GM11168 (cell line): ENCODE data around the gene DST.
"Not testable (repeated sequence)": the region's sequence is repeated elsewhere in the genome, so short reads cannot be mapped to it uniquely, and the experiment has no call there.

Experiments used
- in situ Hi-C: fragments of 300-500 bp; cut with MboI; formaldehyde crosslinking; loops from one replicate; pipeline ENCODE4 v1.12.0; 2022; ENCODE audit warnings: low sequenced_read_pairs; ENCODE audit not compliant: unreplicated experiment

The DST gene

DNA sequence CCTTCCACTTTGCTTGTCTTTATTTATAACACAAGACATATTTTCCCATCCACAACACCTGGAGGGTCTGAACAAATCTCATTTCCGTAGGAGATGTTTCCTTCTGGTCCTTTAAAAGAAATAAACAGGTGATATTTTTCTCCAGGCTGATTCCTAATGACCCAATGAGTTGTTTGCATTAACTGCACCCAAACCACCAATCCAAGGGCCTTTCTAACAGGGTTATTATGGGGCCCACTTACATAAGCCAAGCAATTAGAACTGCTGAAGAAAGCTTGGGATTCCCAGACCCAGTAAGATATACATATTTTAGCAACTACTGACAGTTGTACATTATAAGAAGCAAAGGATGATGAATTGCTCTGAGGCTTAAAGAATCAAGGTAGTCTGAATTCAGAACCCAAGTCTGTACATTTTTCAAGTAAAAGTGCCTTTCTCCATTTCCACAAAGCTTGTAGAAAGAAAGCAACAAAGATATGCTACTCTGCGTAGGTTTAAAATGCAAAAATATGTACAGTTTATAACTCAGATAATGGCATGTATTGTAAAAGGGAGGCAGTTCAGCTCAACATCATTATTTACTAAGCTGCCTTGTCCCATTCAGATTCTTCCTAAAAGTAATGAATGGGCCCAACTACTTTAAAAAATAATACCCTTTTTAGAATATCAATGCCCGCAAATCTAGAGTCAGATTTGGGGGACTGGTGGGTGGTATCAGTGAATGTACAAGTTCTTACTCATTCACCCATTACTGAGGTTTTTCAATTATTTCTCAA, 120.0 kb downstream of the DST start:
- in situ Hi-C loops, result no loop called here

DNA sequence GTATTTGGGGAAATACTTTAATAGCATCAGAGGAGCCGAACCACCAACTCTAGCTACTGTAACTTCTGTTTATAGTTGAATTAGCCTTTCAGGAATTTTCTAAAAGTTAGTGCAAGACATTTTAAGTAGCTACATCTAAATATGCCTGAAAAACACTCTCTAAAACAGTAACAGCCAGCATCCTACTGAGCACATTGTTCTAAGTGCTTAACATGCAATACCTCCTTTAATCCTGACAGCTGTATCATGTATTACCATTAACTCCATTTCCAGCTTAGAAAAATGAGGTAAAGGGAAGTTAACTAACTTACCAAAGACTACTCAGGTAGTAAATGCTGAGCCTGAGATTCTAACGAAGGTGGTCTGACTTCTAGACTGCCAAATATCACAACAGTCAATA, 120.7 kb downstream of the DST start:
- in situ Hi-C loops, result no loop called here

DNA sequence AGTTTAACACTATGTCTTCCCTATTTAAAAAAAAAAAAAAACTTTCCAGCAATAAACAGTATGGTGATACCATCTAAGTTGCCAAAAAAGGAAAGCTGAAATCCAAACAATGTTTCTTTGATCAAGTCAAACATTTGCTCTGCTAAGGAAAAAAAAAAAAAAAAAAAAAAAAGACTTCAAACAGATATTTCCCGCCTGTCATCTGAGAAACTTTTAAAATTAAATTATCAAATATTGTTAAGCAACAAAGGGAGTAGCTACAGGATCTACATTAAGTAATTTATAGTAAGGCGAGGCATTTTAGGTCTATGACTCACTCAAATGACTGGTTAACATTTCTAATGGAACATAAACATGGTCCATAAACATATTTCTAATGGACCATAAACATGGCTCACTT, 121.2 kb downstream of the DST start:
- in situ Hi-C loops, result no loop called here

DNA sequence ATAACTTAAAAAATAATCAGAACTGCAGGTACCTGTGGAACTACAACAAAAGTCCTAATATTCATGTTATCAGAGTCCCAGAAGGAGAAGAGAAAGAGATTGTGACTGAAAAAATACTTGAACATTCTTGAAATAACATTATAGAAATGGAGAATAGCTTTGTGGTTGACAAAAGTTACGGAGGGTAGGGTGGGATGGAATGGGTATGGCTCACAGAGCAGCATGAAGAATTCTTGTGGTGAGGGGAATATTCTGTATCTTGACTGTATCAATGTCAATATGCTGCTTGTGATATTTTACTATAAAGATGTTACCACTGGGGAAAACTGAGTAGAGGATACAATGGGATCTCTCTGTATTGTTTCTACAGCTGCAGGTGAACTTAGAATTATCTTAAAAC, 122.5 kb downstream of the DST start:
- in situ Hi-C loops, result no loop called here

DNA sequence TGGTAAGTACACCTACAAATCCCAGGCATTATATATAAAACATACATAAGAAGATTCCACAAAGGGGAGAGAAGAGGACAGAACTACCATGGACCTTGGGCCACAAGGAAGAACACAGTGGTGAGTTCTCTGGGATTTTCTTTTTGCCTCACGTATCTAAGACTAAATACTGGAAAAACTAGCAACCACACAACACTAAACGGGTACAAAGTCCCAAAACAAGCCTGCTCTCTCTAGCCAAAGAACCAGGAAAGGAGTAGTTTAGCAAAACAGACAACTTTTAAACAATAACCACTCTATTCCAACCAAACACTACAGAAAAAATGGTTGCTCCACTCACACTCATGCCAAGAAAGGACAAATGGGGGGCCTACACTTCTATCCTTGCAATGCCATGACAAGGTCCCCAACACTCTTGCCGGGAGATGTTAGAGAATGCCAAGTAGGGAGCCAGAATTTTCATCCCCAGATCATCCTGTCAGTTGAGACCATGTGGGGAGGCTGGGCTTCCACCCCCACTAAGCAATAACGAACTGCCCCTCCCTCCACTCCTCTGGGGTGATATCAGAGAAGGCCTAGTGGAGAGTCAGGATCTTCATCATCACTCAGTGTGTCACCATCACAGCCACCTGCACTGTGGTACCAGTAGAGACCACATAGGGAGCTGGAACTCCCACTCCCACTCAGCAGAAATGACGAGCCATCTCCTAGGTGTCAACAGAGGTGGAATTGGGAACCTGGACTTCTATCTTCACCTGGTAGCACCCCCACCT, 123.5 kb downstream of the DST start:
- in situ Hi-C loops, result no loop called here

DNA sequence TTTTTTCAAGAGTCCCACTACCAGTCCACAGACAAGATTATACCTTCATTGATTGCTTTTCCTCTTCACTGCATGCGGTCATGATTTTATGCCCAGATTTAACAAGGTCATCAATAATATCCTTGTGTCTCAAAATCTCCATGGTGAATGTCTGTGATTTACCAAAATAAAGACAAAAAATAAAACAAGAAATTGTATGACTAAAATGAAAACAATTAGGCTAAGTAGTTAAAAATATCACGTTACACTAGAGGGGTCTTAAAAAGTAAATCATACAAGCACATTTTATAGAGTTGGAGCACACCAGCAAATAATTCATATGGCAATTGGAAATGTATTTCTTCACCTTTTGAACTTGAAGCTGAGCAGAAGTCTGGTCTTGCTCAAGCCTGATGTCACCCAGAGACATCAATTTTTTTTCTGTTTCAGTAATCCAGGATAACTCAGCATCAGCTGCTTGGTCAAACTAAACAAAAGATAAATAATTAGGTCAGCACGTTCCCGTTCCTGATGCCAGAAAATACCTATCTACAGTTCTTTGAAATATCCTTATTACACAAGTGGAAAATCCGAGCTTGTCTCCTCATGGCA, 125.4 kb downstream of the DST start:
- in situ Hi-C loops, result no loop called here

DNA sequence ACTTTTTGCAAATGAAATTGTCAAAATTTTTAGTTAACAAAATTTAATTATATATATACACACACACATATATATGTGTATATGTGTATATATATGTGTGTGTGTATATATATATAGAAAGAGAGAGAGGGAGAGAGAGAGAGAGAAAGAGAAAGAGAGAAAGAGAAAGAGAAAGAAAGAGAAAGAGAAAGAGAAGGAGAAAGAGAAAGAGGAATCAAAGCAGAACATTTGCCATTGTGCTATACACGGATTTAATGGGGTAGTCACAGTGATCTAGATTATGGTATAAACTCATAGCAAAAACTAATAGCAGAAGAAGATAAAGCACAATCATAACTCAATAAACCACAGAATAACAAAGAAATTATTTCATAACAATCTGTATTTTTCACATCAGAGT, 126.7 kb downstream of the DST start:
- in situ Hi-C loops, result no loop called here

DNA sequence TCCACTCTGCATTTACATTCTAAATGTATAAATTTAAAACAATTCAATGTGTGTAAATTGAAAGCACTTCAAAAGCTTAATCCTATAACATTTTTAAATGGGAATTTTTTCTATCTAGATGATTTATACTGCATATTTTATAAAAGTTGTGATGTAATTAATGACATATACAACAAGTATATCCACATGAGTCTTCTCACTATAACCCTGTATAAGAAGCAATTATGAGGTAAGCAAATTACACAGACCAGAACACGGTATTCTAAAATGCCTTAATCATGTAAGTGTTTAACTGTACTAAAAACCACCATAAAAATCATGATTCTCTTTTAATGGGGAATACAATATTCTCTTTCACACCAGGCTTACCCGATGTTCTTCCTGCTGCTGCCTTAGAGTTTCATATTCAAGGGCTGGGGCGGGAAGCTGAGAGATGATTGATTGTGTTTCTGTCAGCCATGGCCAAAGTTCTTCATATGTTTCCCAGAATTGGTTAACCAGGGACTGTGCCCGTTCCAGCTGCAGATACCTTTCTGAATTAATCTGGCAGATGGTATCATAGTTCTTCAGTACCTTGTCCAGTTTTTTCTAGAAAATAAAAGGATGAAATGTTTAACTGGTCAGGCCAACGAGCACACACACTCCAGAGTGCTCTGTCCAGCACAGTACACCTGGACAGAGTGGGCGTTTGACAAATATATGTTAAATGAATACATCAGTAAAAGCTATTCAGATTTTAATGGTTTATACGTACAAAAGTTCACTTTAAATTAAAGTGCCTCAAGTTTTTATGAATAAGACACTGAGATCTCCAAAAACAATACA, 127.4 kb downstream of the DST start:
- in situ Hi-C loops, result no loop called here

DNA sequence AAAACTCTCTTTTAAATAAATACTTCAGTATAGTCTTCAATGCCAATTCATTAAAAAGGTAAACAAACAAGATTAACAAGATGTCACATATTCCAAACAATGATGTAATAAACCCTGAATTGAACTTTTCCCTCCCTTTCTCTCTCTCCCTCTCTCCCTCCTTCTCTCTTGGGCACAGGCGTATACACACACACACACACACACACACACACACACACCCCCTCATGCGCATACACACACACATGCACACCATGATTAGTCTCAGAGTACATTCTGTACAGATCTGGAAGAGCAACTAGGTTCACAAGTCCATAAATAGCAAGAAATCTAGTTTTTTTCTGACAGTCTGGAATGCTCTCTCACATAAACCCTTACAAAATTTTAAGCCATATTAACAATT, 128.3 kb downstream of the DST start:
- in situ Hi-C loops, result no loop called here

DNA sequence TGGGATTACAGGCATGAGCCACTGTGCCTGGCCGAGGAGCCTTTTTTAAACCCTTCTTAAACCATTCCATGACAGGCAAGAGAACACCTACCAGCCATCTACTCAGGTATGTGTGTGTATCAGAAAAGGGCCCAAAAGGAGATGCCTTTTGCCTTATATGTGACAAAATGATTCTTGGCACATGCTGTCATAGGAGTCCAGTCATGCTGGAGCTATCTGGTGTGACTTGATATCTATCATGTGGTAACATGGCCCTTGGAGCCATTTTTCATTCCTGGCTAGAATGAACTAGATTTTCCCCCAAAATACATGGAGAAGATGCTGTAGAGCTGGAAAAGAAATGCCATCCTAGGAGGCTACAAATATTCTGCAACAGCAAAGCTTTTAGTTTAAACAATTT, 129.1 kb downstream of the DST start:
- in situ Hi-C loops, result no loop called here

DNA sequence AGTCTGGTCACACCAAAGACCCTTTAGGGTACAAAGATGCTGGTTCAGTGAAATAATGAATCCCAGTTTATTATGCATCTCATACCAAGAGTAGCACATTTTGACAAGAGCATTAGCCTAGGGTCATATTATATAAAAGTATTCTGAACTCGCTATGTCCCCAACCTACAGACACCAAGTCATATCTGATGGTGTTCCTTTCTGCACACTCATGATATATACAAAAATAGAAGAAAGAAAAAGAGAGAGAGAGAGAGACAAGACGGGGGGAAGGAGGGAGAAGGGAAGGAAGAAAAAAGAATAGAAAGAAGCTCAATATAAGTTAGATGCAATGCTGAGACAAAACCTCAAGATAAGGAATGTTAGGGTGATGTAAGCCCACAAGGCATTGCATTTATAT, 131.1 kb downstream of the DST start:
- in situ Hi-C loops, result no loop called here

DNA sequence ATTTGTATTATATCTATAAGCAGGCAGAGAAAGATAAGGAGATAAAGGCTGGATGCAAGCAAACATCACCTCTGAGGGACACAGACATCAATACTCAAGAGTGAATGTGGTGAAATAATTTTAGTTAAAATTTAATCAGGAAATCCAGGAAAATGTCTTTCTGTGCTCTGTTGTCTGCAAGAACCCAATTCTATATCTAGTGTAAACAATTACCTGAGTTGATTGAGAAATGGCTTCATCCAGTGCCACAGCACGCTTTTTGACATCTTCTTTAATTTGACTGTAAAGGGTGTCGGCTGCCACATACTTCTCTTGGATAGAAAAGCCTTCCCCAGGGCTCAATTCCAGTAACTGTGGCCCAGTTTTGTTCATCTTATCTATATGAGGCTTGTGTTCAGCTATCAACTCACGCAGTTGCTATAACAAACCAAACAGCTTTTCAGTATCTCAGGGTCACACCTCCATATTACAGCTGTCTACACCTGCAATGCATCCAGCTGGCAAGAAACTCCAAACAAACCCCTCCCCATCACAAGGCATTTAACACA, 131.6 kb downstream of the DST start:
- in situ Hi-C loops, result no loop called here

DNA sequence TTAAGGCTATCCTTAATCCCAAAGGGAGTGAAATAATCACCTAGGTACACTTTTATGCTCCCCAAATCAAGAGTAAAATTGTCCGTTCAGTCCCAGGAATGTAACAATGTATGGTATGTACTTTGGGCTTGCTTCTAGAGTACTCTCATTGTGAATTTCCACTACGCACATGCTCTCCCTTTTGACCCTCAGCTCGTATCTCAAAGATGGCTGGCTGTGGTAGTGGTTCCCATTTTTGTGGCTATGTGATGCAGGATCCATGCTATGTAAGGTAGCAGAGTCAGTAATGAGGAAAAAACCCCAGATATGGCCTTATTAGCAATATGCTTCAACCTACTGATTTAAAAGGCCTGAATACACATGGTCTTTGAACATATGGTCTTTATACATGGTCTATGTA, 133.7 kb downstream of the DST start:
- in situ Hi-C loops, result no loop called here

DNA sequence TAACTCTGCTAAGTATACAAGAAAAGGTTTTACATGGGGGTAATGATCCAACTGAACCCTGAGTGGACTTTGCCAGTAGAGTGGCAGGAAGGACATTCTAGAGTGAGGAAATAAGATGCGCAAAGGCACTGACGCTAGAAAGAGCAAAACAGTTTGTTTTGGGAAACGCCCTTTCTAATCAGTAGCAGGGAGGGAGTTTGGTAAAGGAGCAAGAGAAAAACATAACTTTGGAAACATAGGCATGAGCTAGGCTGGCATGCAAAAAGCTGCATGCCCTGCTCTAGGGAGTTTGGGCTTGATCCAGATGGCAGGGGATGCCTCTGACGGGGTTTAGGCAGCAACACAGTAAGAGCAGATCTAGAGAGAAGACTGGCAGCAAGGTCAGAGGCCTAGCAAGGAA, 135.2 kb downstream of the DST start:
- in situ Hi-C loops, result no loop called here

DNA sequence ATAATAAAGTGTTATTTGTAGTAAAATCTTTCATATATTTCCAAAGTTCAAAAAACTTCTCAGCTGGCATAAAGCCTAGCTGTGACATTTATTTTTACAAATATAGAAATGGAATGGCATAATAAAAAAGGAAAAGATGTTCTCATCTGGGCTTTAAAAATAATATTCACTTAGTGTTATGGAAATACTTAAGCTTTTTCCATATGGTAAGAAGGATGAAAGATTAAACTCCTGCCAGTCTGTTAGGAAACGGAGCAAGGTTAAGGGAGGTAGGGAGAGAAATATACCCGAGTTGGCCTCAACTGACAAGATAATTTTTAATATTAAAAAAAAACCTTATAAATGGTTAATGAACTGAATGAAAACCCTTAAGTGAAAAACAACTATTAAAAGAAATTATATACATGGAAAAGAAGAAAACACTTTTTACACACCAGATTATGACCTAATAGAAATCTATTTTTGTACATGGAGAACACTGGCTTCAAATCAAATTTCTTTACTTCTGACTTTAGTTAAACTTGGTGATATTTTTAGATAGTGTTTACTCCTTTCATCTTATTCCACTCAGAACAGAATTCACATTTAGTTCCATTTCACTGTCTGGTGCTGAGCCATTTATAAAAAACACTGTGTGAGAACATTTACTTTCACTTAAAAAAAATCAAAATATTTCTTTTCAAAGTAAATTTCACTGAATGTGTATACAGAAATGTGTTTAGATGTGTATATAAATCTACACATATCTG, 137.0 kb downstream of the DST start:
- in situ Hi-C loops, result no loop called here

DNA sequence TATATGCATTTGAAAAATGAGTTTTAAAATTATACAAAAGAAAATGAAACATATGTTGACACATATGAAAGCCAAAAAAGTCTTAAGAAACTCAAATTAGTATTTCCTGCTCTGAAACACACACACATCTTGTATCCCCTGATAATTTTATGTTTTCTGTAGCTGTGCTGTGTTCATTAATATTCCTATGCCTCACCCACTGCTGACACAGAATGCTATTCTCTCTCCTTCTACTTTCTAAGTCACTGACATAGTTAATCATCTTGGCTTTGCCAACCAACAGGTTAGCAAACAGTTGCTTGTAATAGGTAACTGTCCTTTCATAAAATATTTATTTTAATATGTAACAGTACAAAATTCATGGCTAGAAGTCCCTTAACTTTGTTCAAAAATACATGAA, 140.7 kb downstream of the DST start:
- in situ Hi-C loops, result no loop called here

DNA sequence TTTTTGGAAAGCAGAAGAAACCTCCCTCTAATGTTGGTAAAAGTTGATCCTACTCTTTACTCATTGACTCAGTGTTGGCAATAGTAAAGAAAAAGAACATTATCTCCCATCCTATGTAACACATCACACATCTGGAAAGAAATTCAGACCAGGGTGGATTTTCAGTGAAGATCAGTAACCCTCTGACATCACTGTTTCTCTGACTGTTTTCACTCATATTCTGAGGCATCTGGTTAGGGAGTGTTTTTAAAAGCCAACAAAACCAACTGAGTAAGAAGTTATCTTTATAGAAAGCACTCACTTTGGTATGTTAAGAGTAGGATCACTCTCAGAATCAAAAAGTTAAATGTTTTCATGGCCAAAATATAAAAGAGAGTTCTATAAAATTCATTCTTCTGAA, 143.6 kb downstream of the DST start:
- in situ Hi-C loops, result no loop called here

DNA sequence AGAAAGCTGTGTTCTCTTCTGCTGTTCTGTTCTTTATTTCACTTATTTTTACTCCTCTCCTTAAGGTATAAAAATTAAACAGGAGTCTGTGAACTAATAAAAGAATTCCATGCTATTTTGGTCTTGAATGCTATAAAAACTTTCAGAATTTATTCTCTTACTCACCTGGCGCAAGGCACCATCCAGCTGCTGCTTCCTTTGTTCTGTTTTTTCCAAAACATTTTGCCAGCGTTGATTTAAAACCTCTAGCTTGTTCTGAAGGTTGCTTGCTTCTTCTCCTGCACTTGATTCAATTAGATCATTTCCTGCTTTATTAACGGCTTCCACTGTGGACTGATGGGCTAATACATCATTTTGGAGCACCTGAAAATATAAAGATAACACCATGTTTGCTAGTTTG, 145.0 kb downstream of the DST start:
- in situ Hi-C loops, result no loop called here

DNA sequence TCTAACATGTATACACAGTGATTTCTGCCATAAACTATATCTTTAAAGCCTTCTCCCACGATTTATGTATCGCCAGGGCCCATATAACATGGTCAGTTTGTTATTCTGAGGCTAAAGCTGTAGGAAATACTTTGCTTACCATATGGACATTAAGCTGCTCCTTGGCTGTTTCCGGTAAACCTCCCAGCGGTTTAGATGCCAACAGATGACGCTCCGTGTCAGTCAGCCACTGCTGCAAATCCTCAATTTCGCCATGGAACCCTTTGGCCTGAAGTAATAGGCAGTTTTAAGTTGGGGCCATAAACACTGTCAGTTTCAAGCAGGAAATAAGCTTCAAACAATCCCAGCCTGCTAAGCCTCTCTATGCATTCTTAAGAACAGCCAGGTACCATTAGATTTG, 145.4 kb downstream of the DST start:
- in situ Hi-C loops, result no loop called here

DNA sequence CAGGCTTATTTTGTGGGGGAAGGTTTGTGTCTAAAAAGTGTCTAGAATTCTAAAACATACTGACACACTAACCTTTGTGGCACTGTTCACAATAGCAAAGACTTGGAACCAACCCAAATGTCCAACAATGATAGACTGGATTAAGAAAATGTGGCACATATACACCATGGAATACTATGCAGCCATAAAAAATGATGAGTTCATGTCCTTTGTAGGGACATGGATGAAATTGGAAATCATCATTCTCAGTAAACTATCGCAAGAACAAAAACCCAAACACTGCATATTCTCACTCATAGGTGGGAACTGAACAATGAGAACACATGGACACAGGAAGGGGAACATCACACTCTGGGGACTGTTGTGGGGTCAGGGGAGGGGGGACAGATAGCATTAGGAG, 146.0 kb downstream of the DST start:
- in situ Hi-C loops, result not testable (repeated sequence)
